ENCODE data around the gene ACOXL. TPM values are rescaled to one million over a fixed set of nuclear protein-coding genes. Genes with fewer than 3 reads are reported as not detected.

ACOXL gene
- polyA plus RNA-seq, 5 donors = 4.7 to 7.5 (median 5.6) TPM

DNA sequence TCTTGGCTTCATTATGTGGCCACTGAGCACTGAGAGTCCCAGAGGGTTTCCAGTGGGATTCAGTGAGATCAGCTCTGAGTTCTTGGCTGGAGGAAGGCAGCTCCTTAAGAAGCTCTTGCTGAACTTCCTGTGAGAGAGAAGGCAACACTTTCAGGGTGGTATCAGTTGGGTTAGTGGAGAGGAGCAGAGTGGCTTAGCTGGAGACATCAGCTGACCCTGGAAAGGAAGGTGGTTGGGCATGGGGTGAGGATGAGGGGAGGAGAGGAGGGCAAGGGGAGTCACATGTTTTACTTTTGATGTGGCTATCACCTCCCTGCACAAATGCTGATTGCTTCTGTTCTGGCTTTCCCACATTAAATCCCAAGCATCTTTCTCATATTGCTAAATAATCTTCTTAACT is 95.1 kb downstream of the ACOXL start:
- DNase-seq = no peak

DNA sequence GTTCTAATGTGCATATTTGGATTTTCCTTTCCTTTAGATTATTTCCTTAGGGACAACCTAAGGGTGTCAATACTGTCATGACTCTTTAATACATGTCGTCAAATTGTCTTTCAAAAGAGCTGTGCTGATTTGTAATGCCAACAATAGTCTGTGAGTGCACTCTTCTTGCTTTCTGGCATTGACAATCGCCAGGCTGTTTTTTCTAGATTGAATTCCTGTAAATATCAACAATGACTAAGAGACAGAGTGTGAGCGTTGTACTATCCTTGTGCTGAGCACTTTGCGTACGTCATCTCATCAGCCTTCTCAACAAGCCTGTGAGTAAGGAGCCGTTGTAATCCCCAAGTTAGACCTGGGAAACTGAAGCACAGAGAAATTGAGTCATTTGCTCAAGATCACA is 96.0 kb downstream of the ACOXL start:
- no peak for DNase-seq

DNA sequence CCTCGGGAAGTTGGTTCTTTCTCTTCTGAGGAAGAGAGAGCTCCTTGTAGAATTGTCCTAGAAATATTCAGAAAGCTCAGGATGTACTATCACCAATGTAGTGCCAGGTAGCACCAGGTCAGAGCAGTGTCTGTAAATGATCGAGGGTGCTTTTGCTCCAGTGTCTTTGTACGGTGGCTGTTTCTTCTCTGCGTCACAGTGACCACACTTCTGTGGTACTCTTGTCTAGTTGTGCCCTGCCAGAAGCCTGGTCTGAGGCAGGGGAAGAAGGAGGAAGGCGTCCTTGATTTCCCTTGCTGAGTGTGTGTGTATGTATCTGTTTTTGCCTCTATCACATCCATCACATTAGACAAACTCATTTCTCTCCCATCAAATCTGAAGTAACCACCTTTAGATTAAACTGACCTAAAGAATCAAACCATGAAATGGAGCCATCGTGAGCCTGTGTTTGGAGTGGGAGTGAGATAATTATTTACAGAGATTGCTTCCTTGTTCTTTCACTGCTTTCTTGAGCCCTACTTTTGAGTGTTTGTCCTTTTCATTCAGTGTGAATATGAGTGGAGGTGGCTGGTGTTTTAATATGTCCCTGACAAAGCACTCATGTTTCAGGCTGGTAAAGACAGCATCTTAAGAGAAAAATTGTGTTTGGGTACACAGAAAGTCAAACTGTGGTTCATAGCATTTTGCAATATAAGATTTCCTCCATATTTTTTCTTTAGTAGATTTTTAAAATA is 97.2 kb downstream of the ACOXL start:
- no peak for DNase-seq

DNA sequence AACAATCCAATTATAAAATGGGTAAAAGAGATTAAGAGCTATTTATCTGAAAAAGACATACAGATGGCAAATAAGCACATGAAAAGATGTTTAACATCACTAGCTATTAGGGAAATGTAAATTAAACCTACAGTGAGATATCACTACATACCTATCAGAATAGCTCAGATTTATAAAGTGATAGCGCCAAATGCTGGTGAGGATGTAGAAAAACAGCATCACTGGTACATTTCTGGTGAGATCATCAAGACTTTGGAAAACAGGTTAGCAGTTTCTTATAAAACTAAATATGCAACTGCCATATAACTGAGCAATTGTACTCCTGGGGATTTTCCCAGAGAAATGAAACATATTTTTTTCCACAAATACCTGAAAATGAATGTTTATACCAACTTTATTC is 100.4 kb downstream of the ACOXL start:
- no peak for DNase-seq

DNA sequence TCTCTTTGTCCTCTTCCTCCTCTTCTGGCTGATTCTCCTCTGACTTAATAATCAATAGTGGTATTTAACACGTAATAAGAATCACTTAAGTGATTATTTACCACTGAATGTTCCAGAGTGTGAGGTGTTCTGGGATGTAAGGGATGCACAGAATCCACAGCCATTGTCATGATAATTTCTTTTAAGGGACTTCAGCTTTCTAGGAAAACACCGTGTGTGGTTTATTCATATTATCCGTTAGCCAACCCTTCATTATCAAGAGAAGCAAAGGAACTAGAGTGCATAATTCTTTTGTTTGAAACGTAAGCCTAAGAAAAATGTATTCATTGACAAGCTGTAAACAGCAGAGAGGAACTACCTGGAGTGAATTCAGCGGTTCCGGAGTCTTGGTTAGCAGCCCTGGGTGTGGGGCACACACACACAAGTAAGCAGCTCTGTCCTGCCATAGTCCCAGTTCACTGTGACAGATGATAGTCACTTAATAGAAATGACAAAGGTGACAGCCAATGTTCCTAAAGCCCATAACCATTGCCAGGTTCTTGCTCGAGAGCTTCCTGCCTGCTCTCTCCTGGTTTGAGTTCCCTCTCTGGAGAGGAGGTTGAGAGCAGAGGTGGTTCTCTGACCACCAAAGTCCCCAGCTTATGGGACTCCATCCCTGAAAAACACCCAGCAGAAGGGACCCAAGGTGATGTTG is 101.9 kb downstream of the ACOXL start:
- DNase-seq = no peak

DNA sequence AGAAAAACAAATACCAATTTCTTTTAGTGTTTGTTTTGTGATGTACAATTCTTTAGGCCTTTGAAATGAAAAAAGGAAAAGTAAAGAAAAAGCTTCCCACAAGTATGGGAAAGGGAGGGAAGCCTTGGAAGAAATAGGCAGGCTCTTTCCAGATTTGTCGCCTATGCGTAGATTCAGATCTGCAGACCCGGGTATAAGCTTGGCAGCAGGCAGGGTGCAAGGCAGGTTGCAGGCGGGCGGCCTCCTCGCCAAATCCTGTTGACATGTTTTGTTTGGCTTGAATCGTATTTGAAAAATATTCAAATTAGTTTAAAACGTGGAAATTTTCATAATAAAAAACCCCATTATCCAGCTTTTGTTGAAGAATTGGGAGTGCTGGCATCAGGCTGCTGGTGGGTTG is 104.3 kb downstream of the ACOXL start:
- no peak for DNase-seq

DNA sequence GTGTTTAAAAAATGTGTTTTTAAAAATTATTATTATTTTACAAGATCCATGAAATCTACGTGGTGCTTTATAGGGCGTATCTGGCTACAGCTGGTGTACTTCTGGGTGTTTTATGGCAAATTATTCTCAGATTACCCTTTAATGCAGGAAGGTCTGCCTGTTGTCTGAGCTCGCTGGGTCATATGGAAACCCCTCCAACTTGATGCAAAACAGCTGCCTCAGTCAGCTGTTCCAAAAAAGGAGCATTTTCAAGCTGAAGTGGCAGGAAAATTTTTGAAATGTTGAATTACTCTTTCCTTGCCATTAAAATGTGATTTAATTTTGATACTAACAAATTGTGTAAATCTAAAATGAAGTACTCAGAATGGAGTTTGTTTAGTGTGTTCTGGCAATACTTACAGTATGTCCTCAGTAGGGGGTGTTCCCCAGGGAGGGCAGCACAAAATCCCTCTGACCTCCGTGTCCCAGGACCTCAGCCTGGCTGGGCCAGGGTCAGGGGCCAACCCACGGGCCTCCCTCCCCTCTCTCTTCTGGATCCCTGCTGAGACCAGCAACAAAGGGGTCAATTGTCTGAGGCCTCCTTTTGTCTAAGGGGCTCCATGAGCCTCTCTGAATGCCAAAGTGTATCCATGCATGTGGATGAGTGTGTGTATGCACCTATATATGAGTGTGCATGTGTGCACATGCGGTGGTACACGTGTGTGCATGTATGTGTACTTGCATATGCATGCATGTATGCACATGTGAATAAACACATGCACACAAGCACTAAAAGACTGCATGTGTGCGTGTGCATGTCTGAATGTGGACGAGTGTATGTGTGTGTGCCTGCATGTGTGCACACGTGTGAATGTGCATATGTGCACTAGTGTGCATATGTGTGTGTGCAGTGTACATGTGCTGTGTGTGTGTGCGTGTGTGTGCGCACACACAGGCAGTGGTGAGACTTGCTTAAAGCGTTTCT is 105.4 kb downstream of the ACOXL start:
- peak; percentile 78 to 79 for DNase-seq

DNA sequence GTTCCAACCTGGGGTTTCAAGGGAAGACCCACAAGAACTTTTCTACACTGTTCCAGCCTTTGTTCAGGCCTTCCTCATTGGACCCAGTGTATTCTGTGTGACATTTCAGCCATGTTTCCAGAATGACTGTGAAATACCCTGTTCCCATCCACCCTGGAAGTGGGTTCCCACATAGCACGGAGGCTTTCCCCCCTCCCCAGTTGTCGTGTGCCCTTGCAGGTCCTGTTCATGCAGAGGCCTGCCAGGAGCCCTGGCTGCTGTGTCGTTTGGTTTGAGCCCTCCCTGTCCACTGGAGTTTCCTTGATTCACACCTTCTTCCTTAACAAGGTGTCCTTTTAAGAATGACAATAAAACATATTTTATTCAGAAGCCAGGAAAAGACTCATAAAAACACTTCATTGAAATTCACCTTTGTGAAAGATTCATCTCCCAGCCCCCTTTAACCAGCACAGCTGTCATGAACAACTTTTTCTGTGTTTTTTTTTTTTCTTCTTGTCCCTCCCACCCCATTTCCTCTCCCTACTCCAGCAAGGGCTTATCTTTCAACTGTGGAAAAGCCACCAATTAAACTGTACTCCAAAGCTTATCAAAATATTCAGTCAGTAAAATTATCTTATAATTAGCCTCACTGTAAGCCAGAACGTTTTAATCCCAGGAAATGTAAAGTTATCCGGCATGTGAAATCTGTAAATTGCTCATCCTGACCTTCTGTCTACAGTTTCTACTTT is 106.4 kb downstream of the ACOXL start:
- DNase-seq = no peak

DNA sequence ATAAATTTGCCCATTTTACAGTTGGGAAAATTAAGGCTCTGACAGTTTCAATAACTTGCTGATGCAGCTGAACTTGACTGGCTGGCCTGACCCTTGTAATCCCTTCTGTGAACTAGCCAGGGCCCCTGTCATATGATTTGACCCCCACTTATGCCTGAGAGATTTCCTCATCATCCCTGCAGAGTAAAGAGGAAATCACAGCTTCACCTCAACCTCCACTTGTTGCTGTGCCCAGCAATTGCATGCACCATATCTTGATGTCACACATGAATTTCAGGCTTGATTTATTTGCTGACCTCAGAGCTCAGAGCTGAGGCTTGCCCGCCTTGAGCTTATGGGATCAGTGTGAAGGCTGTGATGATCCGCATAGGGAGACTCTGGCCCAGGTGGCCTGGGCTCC is 108.1 kb downstream of the ACOXL start:
- DNase-seq = no peak

DNA sequence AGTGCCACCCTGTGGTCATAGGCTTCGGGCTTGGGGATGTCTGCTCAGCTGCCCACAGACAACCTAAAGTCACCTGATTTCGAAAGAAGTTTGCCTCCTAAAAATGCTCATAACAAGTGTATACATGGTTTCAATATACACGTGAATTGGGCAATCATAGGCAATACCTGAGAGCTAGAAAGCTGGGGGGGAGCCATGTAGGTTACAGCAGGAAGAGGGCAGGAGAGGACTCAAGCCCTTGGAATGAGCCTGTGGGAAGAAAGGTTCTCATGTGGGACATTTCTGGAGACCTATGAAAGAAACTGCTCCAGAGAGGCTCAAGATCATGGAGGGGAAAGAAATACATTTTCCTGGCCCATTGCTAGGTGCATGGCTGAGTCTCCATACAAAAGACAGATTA is 109.7 kb downstream of the ACOXL start:
- DNase-seq = no peak

DNA sequence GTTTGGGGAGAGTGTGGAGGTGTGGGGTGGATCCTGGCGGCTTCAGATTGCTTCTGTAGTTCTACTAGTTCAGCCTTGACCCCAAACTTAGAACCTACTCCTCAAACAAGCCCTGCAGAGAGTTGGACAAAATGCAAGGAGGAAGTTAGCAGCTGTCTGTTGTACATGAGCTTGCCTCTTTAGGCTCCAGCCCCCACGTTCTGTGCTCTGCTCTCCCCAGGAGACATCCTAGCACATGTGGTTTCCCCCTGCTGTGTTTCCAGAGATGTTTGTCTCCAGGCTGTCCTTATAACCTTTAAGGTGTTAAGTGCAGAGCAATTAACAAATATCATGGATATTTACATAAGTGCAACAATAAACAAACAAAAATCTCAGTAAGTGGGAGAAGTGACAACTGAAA is 111.1 kb downstream of the ACOXL start:
- no peak for DNase-seq

DNA sequence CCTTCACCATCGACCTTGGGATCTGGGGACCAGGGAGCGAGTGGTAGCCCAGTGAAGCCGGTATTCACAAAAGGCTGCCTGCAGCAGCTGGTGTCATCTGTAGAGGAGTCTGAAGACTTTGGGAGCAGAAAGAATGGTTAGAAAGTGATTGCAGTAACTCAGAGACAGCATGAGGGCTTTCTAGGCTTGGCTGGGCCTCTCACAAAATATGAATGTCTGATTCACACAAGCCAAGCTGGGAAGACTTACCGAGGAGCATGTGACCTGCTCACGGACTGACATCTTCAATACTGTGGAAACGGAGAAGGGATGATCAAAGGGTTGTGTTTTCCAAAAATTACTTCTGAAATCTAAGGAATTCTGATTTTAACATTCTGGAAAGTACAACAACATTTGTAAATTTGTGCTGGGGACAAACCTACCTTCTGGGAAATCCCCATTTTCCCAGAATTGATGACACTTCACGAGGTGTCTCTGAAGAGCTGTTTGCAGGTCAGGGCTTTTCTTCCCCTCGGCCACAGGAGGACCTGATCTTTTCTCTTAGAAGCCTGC is 111.7 kb downstream of the ACOXL start:
- DNase-seq = no peak

DNA sequence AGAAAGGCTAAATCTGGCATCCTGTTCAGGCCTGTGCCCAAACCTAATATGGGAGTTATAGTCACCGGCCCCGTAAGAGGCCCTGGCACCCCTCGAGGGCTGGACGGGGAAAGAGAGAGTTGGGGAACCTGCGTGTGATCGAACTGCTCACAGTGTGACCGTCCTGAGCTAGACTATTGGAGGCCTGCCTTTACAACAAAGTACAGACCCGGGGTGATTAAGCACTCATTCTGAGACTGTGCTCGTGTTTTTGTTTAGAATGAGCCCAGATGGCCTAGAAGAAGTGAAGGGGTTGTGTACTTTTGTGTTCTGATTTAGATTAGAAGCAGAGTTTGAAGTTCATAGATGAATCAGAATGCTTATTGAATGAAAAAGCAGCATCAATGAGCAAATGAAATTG is 115.3 kb downstream of the ACOXL start:
- DNase-seq = no peak

DNA sequence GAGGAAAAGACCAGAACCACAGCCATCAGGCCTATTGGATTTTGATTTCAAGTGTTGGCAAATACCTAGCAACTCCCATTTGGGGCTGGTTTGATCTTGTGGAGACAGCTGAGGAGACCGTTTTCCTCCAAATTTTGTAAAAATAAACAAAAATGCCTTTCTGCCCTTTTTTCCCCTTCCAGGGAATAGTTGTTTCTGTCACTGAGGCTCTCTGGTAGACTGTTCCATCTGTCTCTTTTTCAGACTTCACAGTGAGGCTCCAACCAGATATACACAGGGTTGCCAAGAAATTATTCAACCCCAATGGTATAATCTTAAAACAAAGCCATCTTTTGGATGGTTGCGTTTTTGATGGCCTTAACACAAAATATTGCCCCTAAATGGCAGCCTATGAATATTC is 115.7 kb downstream of the ACOXL start:
- DNase-seq = no peak

DNA sequence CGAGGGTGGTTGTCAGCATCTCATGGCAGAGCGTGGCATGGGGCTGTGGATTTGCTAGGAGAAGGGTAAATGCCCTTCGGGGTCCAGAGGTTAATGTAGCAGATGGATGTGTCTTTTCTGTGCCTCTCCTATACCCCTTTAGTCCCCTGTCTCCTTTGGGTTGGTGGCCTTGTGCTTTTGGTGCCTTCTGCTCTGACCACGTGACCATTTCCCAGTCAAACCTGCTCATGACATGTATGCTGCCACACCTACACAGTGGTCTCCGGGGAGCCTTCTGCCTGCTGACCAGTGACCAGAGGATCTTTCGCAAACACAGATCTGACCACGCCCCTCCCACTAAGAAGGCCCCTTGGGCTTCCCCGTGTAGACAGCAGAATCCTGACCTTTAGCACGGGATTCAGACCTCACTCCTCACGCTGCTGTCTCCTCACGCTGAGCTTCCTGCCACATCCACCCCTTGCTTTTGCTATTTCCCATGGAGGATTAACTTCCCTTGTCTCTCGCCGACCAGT is 116.2 kb downstream of the ACOXL start:
- no peak for DNase-seq

DNA sequence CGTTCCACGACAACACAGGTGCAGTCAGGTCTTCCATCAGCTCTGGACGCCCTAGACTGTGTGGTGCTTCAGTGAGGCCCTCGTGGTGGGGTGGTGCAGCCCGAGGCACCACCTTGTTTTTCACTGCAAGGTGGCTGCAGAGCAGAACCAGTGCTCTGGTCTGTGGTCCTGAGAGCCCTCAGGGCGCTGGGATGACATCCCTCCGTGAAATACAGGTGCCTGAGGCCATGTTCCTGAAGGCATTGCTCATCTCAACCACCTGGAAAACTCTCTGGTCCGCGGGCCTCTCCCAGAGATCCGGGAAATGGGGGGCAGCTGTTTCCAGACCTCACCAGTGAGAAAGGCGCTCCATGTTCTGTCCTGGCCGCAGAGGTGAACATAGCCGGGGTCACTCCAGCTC is 119.2 kb downstream of the ACOXL start:
- no peak for DNase-seq

DNA sequence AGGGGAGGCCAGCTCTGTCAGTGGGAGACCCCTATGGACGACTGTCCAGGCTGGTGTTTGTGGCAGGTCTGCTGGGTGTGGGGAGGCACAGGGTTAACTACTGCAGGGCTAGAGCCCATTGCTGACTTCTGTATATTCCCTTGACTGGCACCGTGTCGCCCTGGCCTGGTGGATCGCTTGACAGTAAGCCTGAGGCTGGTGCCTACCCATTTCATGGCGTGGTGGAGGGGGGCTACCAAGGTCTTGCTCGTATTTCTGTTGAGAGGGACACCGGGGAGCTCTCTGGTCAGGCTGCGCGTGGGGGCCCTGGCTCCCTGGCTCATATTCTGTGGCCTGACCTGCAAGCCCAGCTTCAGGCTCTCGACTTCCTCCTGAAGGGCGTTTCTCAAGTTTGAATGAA is 119.7 kb downstream of the ACOXL start:
- no peak for DNase-seq

DNA sequence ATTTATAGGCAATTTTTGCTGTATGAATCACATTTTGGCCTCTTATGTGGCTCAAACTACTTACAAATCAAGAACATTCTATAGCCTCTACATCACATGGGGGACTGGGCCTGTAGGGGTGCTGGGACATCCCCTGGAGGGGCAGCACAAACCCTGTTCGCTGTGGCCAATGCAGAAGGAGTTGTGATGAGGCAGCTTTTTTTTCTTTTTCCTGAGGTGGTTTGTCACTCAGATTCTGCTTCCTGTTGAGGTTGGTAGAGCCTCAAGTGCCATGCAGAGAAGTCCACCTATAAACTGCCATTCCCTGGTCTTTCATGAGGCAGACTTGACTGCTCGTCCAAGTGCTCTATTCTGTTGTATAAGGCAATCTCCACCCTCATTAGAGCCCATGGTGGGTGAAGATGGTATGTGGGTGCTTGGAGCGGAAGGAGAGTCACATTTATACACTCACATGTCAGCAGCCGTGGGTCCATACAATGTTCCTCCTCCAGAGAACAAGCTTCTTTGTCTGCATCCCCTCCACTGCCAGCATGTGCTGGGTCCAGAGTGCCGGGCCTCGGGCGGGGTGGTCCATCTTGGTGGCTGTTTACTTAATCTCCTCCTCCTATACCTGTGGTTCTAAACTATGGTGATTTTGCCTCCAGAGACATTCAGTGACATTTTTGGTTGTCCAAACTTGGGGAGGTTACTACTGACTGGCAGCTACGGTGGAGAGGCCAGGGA is 120.3 kb downstream of the ACOXL start:
- DNase-seq = no peak

DNA sequence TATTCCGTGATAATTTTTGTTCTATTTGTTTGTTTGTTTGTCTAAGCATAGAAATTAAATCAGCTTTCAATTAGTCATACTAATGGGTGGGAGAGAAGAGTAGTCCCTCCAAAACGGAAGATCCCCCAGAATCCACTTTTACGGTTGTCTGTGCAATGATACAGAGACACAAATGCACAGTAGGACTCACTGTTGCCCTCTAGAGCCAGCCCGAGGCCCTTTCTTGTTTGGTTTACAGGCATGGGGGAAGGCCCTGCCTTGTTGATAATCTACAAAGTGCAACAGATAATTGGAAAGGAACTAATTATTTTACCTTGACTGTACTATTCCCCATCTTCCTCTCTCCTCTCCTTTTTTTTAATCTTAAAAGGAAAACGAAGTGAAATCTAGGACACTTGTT is 121.1 kb downstream of the ACOXL start:
- DNase-seq = no peak

DNA sequence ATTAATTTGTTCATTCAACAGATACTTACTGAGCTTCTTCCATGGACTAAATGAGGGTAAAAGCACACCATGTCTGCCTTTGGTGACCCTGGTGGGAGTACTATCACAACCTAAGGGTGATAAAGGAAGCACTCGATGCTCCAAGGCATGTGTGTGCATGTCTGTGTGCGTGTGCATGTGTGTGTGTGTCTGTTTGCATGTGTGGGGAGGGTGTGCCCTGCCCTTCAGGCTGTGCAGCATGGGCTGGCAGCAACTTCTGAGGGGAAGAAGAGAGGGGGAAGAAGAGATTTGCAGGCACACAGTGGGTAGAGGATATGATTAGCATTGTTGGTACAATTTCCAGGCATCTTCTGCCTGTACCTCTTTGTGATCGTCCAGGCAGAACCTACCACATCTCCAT is 121.6 kb downstream of the ACOXL start:
- DNase-seq = no peak

Measured in right lung (tissue), 5 donors.